Brain microvascular endothelial cell (primary cell): ENCODE results near the gene TERT.
"Not testable (repeated sequence)": the region's sequence is repeated elsewhere in the genome, so short reads cannot be mapped to it uniquely, and the experiment has no call there.

Experiments
- DNase-seq: peaks from one replicate; pipeline ENCODE4 v3.0.0-alpha.2; 2020
- H3K27ac ChIP-seq: fragments of 250-450 bp; sonication (Bioruptor Pico); 2 replicates; pipeline ENCODE4 v1.5.1; 2020; ENCODE audit warnings: mild to moderate bottlenecking, moderate library complexity
- H3K27me3 ChIP-seq: fragments of 250-450 bp; sonication (Bioruptor Pico); replicated peaks from 2 replicates; pipeline ENCODE4 v1.5.1; 2020; ENCODE audit warnings: mild to moderate bottlenecking
- H3K36me3 ChIP-seq: fragments of 250-450 bp; sonication (Bioruptor Pico); replicated peaks from 2 replicates; pipeline ENCODE4 v1.5.1; 2020; ENCODE audit warnings: mild to moderate bottlenecking
- H3K4me3 ChIP-seq: 2 replicates; pipeline ENCODE4 v1.5.1; 2011; ENCODE audit warnings: low read depth, mild to moderate bottlenecking, control low read depth, low read length, moderate library complexity
- CTCF ChIP-seq: IDR thresholded peaks from 2 replicates; pipeline ENCODE4 v1.5.1; 2011; ENCODE audit warnings: low read depth, mild to moderate bottlenecking, moderate library complexity, low read length, control low read depth, inconsistent platforms; ENCODE audit errors: missing control alignments
- in situ Hi-C: cut with HindIII; loops from 2 replicates; pipeline ENCODE4 v1.10.0; 2017; ENCODE audit warnings: low sequenced_read_pairs, low pct_ligation_motif_present

TERT gene

GRCh38 chr5:1335540-1336095 lies 40.8 kb upstream of the TERT start:
- no peak for DNase-seq
- Histone ChIP-seq H3K36me3 (peaks cover 58% of the 10 kb centered on the region), H3K27ac (no peak overlapping the region), H3K27me3 (no peaks in the 10 kb centered on the region), H3K4me3 (no peak overlapping the region)
- in situ Hi-C loops: no loop called here
- no peak for TF ChIP-seq CTCF

- H3K36me3 ChIP-seq: peaks cover 58% of the 10 kb centered on the region
- TF ChIP-seq CTCF: no peak
- H3K27me3 ChIP-seq: no peaks in the 10 kb centered on the region
- in situ Hi-C loops: no loop called here
- H3K27ac ChIP-seq: no peak overlapping the region
- no peak overlapping the region for H3K4me3 ChIP-seq
- DNase-seq: no peak
Measured at GRCh38 chr5:1334831-1335539, 40.1 kb upstream of the TERT start.

- Histone ChIP-seq H3K27ac (no peak overlapping the region), H3K36me3 (peaks cover 60% of the 10 kb centered on the region), H3K4me3 (no peak overlapping the region), H3K27me3 (no peaks in the 10 kb centered on the region)
- TF ChIP-seq CTCF: no peak
- in situ Hi-C loops: no loop called here
- no peak for DNase-seq
Measured at GRCh38 chr5:1333986-1334385, 39.1 kb upstream of the TERT start.

- H3K27ac ChIP-seq, in situ Hi-C loops, H3K4me3 ChIP-seq, DNase-seq, H3K27me3 ChIP-seq: not testable (repeated sequence)
- H3K36me3 ChIP-seq: peaks cover 56% of the 10 kb centered on the region
Measured at GRCh38 chr5:1333286-1333685, 38.4 kb upstream of the TERT start.

- no peaks in the 10 kb centered on the region for H3K27me3 ChIP-seq
- peaks cover 49% of the 10 kb centered on the region for H3K36me3 ChIP-seq
- in situ Hi-C loops: no loop called here
- H3K4me3 ChIP-seq: no peak overlapping the region
- no peak for TF ChIP-seq CTCF
- DNase-seq: no peak
- H3K27ac ChIP-seq: no peak overlapping the region
Measured at GRCh38 chr5:1332461-1333001, 37.7 kb upstream of the TERT start.

- no peak for TF ChIP-seq CTCF
- Histone ChIP-seq H3K27me3 (no peaks in the 10 kb centered on the region), H3K27ac (no peak overlapping the region), H3K4me3 (no peak overlapping the region), H3K36me3 (peaks cover 43% of the 10 kb centered on the region)
- DNase-seq: no peak
- in situ Hi-C loops: no loop called here
Measured at GRCh38 chr5:1331861-1332405, 37.1 kb upstream of the TERT start.
